NT2/D1 (cell line): ENCODE measurements around the gene ARAP2.

Source experiments
- YY1 ChIP-seq: IDR thresholded peaks from 2 replicates; pipeline ENCODE4 v1.6.1; 2011; ENCODE audit not compliant: insufficient read length, insufficient read depth
- ZNF274 ChIP-seq: IDR thresholded peaks from 2 replicates; pipeline ENCODE4 v1.6.1; 2011; ENCODE audit warnings: mild to moderate bottlenecking, low read depth, low read length

GRCh38 chr4:36207367-36207766 lies 36.9 kb downstream of the ARAP2 start:
- TF ChIP-seq ZNF274 (no peak), YY1 (no peak)
